HuH-7.5 (cell line): ENCODE data around the gene TEDDM1.

Experiments
- DNase-seq: peaks from one replicate; pipeline ENCODE4 v3.0.0; 2011; ENCODE audit warnings: low spot score

TEDDM1 gene

GRCh38 chr1:182406012-182406411 is 5.5 kb upstream of the TEDDM1 start:
- DNase-seq, result no peak

- no peak for DNase-seq
Measured at GRCh38 chr1:182405578-182405977, 5.1 kb upstream of the TEDDM1 start.

GRCh38 chr1:182404781-182405180 is 4.3 kb upstream of the TEDDM1 start:
- no peak for DNase-seq

- DNase-seq, result no peak
Measured at GRCh38 chr1:182397653-182398393, 2.6 kb downstream of the TEDDM1 start.

GRCh38 chr1:182395906-182396305 is 4.6 kb downstream of the TEDDM1 start:
- no peak for DNase-seq

GRCh38 chr1:182394055-182394775 is 6.3 kb downstream of the TEDDM1 start:
- no peak for DNase-seq

GRCh38 chr1:182392050-182393028 is 8.1 kb downstream of the TEDDM1 start:
- peak; percentile 15 for DNase-seq

GRCh38 chr1:182391362-182392049 is 9.0 kb downstream of the TEDDM1 start, which contains the start of gene GLUL:
Gene GLUL (minus strand): TSS chr1:182391790. CDS start chr1:182388737, 3,053 bp downstream.
- DNase-seq, result peak; percentile 91

- DNase-seq, result no peak
Measured at GRCh38 chr1:182391028-182391361, 9.5 kb downstream of the TEDDM1 start.

GRCh38 chr1:182389619-182390047 is 10.8 kb downstream of the TEDDM1 start:
- DNase-seq, result no peak

GRCh38 chr1:182388392-182389134 is 11.9 kb downstream of the TEDDM1 start:
- no peak for DNase-seq

- DNase-seq, result no peak
Measured at GRCh38 chr1:182387566-182387965, 12.9 kb downstream of the TEDDM1 start.

GRCh38 chr1:182386980-182387379 is 13.5 kb downstream of the TEDDM1 start:
- DNase-seq, result no peak

- DNase-seq, result no peak
Measured at GRCh38 chr1:182385885-182386853, 14.3 kb downstream of the TEDDM1 start.

GRCh38 chr1:182384387-182384960 is 16.0 kb downstream of the TEDDM1 start:
- DNase-seq, result no peak

- DNase-seq, result no peak
Measured at GRCh38 chr1:182383934-182384333, 16.5 kb downstream of the TEDDM1 start.

- no peak for DNase-seq
Measured at GRCh38 chr1:182383037-182383661, 17.3 kb downstream of the TEDDM1 start.

- DNase-seq, result no peak
Measured at GRCh38 chr1:182381962-182382819, 18.3 kb downstream of the TEDDM1 start.
